ENCODE results near the gene SPTBN5. TPM values are rescaled to one million over a fixed set of nuclear protein-coding genes. Genes with fewer than 3 reads are reported as not detected.
A peak's percentile ranks its signal among the peaks of the same experiment; 100 is the strongest.

Gene SPTBN5
- total and polyA plus RNA-seq, 11 donors: 0.31 to 5.6 (median 1.7) TPM

- no peak for ATAC-seq
- H3K4me1 ChIP-seq: peaks cover 1 to 39% (median 10%) of the 10 kb centered on the region in 12 donors
- no peak overlapping the region for H3K27ac ChIP-seq
- no peaks in the 10 kb centered on the region for H3K27me3 ChIP-seq
- H3K36me3 ChIP-seq: peaks cover 0 to 27% (median 16%) of the 10 kb centered on the region in 9 donors
- 86 to 94% (median 91%) methylated on average over 3 of the region's 3 CpGs for WGBS, 4 donors
- no peak overlapping the region for H3K4me3 ChIP-seq
- intact Hi-C loops (cut with DNase I): no loop called here
- DNase-seq: no peak
- H3K9me3 ChIP-seq: no peaks in the 10 kb centered on the region
- TF ChIP-seq POLR2A (IDR thresholded peaks at IDR 0.05) (no peak), CTCF (IDR thresholded peaks at IDR 0.05) (no peak)
Observed at GRCh38 chr15:41801185-41801584, 92.7 kb downstream of the SPTBN5 start.

- Histone ChIP-seq H3K4me1 (peaks cover 0 to 38% (median 14%) of the 10 kb centered on the region in 12 donors), H3K9me3 (no peaks in the 10 kb centered on the region), H3K27ac (no peak overlapping the region), H3K36me3 (peaks cover 0 to 27% (median 16%) of the 10 kb centered on the region in 9 donors), H3K27me3 (no peaks in the 10 kb centered on the region), H3K4me3 (no peak overlapping the region)
- intact Hi-C loops (cut with DNase I): no loop called here
- DNase-seq: no peak
- ATAC-seq: no peak
- 84 to 96% (median 90%) methylated on average over 5 of the region's 5 CpGs for WGBS, 4 donors
- TF ChIP-seq POLR2A (IDR thresholded peaks at IDR 0.05) (no peak), CTCF (IDR thresholded peaks at IDR 0.05) (no peak)
Observed at GRCh38 chr15:41799488-41799805, 94.4 kb downstream of the SPTBN5 start.

GRCh38 chr15:41798607-41799487 lies 95.0 kb downstream of the SPTBN5 start:
- no peaks in the 10 kb centered on the region for H3K27me3 ChIP-seq
- DNase-seq (no peak), ATAC-seq (peak in 3 of 4 donors; percentile 50 to 68 (median 60))
- intact Hi-C loops (cut with DNase I): no loop called here
- no peaks in the 10 kb centered on the region for H3K9me3 ChIP-seq
- H3K4me1 ChIP-seq: peaks cover 0 to 36% (median 14%) of the 10 kb centered on the region in 12 donors
- peaks cover 0 to 27% (median 16%) of the 10 kb centered on the region in 9 donors for H3K36me3 ChIP-seq
- WGBS, 4 donors: 71 to 79% (median 77%) methylated on average over 9 of the region's 9 CpGs
- TF ChIP-seq POLR2A (IDR thresholded peaks at IDR 0.05) (no peak), CTCF (IDR thresholded peaks at IDR 0.05) (no peak)
- H3K27ac ChIP-seq: no peak overlapping the region
- H3K4me3 ChIP-seq: no peak overlapping the region

Small RNAs within 50 kb of the gene (microRNA-seq; reads per million reads assigned to microRNA genes)
- 0 reads per million in 4 donors for gene MIR4310

Other genes starting within 250 kb of the SPTBN5 start
- 10 to 100 TPM; 23.1 to 58.7 (median 37.2) TPM for gene MGA, start 233.6 kb downstream of the SPTBN5 start, total RNA-seq
- 1 to 10 TPM; 5.3 to 5.5 TPM for gene MGA, start 233.6 kb downstream of the SPTBN5 start, polyA plus RNA-seq
- 10 to 100 TPM; 12.0 to 20.5 (median 14.8) TPM for gene MAPKBP1, start 119.6 kb downstream of the SPTBN5 start, total RNA-seq
- 10 to 100 TPM in 1 of 2 donors, 1 to 10 TPM in 1; 6.3 to 17.0 TPM for gene MAPKBP1, start 119.6 kb downstream of the SPTBN5 start, polyA plus RNA-seq
- 10 to 100 TPM in 6 of 9 donors, 1 to 10 TPM in 3; 5.4 to 17.9 (median 11.8) TPM for gene JMJD7, start 66.0 kb downstream of the SPTBN5 start, total RNA-seq
- gene JMJD7, start 66.0 kb downstream of the SPTBN5 start, polyA plus RNA-seq: 10 to 100 TPM in 1 of 2 donors, 1 to 10 TPM in 1; 7.3 to 20.6 TPM
- gene PLA2G4B, start 55.2 kb downstream of the SPTBN5 start, total RNA-seq: 1 to 10 TPM in 7 of 9 donors, under 1 TPM in 2; 0.38 to 6.0 (median 2.8) TPM
- gene PLA2G4B, start 55.2 kb downstream of the SPTBN5 start, polyA plus RNA-seq: 1 to 10 TPM; 1.4 to 4.1 TPM
- gene EHD4, start 78.5 kb upstream of the SPTBN5 start, total RNA-seq: 10 to 100 TPM; 28.2 to 70.8 (median 43.9) TPM
- gene EHD4, start 78.5 kb upstream of the SPTBN5 start, polyA plus RNA-seq: 10 to 100 TPM; 25.6 to 46.5 TPM
- gene PLA2G4E, start 127.0 kb upstream of the SPTBN5 start, total RNA-seq: 1 to 10 TPM in 1 of 9 donors, under 1 TPM in 3, not detected in 5; 0.05 to 1.1 (median 0.05) TPM
- gene PLA2G4E, start 127.0 kb upstream of the SPTBN5 start, polyA plus RNA-seq: under 1 TPM in 1 of 2 donors, not detected in 1; 0.01 TPM
- not detected for gene PLA2G4D, start 200.5 kb upstream of the SPTBN5 start, total RNA-seq
- not detected for gene PLA2G4D, start 200.5 kb upstream of the SPTBN5 start, polyA plus RNA-seq

All from heart left ventricle (tissue), 16 donors.